C4-2B (cell line): ENCODE measurements around the gene SYT5.

ENCODE experiments used
- H3K27ac ChIP-seq: fragments of 450-650 bp; 2 replicates; pipeline ENCODE4 v1.5.1; 2017
- ZFX ChIP-seq: fragments of 450-650 bp; IDR thresholded peaks from 2 replicates; pipeline ENCODE4 v1.6.1; 2017
- TF ChIP-seq, protein P1 (sequence below): fragments of 450-650 bp; conservative IDR thresholded peaks from 2 replicates; pipeline ENCODE4 v1.5.1; 2017; ENCODE audit warnings: mild to moderate bottlenecking

SYT5 gene

DNA sequence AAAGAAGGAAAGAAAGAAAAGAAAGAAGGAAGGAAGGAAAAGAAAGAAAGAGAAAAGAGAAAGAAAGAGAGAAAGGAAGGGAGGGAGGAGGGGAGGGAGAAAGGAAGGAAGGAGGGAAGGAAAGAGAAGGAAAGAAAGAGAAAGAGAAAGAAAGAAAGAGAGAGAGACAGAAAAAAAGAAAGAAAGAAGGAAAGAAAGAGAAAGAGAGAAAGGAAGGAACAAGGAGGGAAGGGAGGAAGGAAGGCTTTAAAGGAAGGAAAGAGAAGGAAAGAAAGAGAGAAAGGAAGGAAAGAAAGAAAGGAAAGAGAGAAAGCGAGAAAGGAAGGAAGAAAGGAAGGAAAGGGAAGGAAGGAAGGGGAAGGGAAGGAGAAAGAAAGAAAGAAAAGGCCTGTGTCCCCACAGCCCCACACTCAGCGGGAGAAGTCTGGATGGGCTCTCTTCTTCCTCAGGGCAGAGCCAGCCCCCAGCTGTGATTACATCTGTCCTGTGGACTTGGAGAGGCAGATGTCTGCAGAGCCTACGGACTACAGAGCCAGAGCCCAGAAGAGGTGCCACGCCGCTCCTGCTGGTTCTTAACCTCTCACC, 19.6 kb upstream of the SYT5 start:
- no peak overlapping the region for H3K27ac ChIP-seq
- TF ChIP-seq, protein P1, sequence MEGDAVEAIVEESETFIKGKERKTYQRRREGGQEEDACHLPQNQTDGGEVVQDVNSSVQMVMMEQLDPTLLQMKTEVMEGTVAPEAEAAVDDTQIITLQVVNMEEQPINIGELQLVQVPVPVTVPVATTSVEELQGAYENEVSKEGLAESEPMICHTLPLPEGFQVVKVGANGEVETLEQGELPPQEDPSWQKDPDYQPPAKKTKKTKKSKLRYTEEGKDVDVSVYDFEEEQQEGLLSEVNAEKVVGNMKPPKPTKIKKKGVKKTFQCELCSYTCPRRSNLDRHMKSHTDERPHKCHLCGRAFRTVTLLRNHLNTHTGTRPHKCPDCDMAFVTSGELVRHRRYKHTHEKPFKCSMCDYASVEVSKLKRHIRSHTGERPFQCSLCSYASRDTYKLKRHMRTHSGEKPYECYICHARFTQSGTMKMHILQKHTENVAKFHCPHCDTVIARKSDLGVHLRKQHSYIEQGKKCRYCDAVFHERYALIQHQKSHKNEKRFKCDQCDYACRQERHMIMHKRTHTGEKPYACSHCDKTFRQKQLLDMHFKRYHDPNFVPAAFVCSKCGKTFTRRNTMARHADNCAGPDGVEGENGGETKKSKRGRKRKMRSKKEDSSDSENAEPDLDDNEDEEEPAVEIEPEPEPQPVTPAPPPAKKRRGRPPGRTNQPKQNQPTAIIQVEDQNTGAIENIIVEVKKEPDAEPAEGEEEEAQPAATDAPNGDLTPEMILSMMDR = no peak

GRCh38 chr19:55198651-55199050, 18.6 kb upstream of the SYT5 start:
- H3K27ac ChIP-seq = no peak overlapping the region
- TF ChIP-seq ZFX = no peak
- TF ChIP-seq, protein P1 = no peak

DNA sequence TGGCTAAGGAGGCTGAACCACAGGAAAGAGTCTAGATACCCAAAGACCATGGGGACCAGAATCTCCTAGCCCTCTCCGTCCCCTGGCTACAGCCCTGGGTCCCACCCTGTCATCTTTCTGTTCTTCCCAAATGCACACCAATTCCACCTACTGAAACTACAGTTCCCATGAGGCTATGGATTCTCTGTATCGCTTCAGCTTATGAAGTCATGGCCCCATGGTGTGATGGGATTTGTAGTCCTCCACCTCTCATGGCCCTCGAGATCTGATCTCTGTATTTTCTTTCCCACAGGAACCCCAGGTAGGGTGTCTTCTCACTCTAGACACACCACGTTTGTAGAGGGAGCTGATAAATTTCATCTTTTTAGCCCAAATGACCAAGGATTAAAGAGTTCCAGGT, 17.4 kb upstream of the SYT5 start:
- TF ChIP-seq, protein P1 = no peak
- no peak for TF ChIP-seq ZFX
- no peak overlapping the region for H3K27ac ChIP-seq

DNA sequence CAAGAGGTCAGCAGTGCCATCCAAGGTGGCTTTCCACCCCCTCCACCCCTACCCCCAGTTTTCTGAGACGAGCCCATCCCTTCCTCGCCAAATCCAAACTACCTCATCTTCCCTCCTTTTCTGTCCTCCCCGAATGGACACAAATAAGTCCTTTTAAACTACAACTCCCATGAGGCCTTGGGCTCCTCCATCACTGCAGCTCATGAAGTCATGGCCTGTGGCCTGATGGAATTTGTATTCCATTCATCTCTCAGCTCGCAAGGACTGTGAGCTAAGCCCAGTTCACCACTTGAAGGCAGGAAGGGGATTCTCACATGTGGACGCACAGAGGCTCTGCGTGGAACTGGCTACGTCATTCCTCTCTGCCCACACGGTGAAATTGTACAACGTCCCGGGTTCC, 16.7 kb upstream of the SYT5 start:
- TF ChIP-seq, protein P1 = no peak
- TF ChIP-seq ZFX = no peak
- no peak overlapping the region for H3K27ac ChIP-seq

- TF ChIP-seq, protein P1 = no peak
- TF ChIP-seq ZFX = no peak
- H3K27ac ChIP-seq = no peak overlapping the region
Observed at GRCh38 chr19:55193481-55193880, 13.4 kb upstream of the SYT5 start.

- no peak for TF ChIP-seq ZFX
- TF ChIP-seq, protein P1 = no peak
- H3K27ac ChIP-seq = no peak overlapping the region
Observed at GRCh38 chr19:55189403-55189835, 9.3 kb upstream of the SYT5 start.

- no peak for TF ChIP-seq ZFX
- TF ChIP-seq, protein P1 = no peak
- no peak overlapping the region for H3K27ac ChIP-seq
Observed at GRCh38 chr19:55188625-55189024, 8.5 kb upstream of the SYT5 start.
